CD4-positive, alpha-beta T cell treated with Interleukin-21 for 1 hour (primary cell): ENCODE data around the gene KANSL1.
"Not testable (repeated sequence)": the region's sequence is repeated elsewhere in the genome, so short reads cannot be mapped to it uniquely, and the experiment has no call there.

Experiments used
- DNase-seq: peaks from one replicate; pipeline ENCODE4 v3.0.0-alpha.2; 2020

KANSL1 gene

GRCh38 chr17:46109603-46110189 is 83.5 kb downstream of the KANSL1 start:
- no peak for DNase-seq

GRCh38 chr17:46108550-46109110 is 84.6 kb downstream of the KANSL1 start:
- DNase-seq: no peak

GRCh38 chr17:46108120-46108519 is 85.1 kb downstream of the KANSL1 start:
- DNase-seq: no peak

GRCh38 chr17:46106966-46107644 is 86.1 kb downstream of the KANSL1 start:
- no peak for DNase-seq

- not testable (repeated sequence) for DNase-seq
Measured at GRCh38 chr17:46102806-46103205, 90.4 kb downstream of the KANSL1 start.

GRCh38 chr17:46101785-46102617 is 91.2 kb downstream of the KANSL1 start:
- DNase-seq: not testable (repeated sequence)

GRCh38 chr17:46100590-46100989 is 92.6 kb downstream of the KANSL1 start:
- DNase-seq: no peak

- no peak for DNase-seq
Measured at GRCh38 chr17:46099865-46100264, 93.4 kb downstream of the KANSL1 start.

GRCh38 chr17:46097497-46097896 is 95.7 kb downstream of the KANSL1 start:
- no peak for DNase-seq

- DNase-seq: no peak
Measured at GRCh38 chr17:46092991-46093390, 100.2 kb downstream of the KANSL1 start.

- DNase-seq: no peak
Measured at GRCh38 chr17:46090871-46091270, 102.4 kb downstream of the KANSL1 start.

- no peak for DNase-seq
Measured at GRCh38 chr17:46089389-46089965, 103.8 kb downstream of the KANSL1 start.

GRCh38 chr17:46088595-46088994 is 104.6 kb downstream of the KANSL1 start:
- no peak for DNase-seq

- DNase-seq: not testable (repeated sequence)
Measured at GRCh38 chr17:46087871-46088270, 105.4 kb downstream of the KANSL1 start.

- no peak for DNase-seq
Measured at GRCh38 chr17:46086821-46087220, 106.4 kb downstream of the KANSL1 start.

GRCh38 chr17:46085522-46085921 is 107.7 kb downstream of the KANSL1 start:
- DNase-seq: no peak

- DNase-seq: no peak
Measured at GRCh38 chr17:46082257-46082656, 111.0 kb downstream of the KANSL1 start.

- DNase-seq: no peak
Measured at GRCh38 chr17:46081018-46081320, 112.3 kb downstream of the KANSL1 start.

GRCh38 chr17:46080118-46081017 is 112.9 kb downstream of the KANSL1 start:
- no peak for DNase-seq

GRCh38 chr17:46078675-46079074 is 114.6 kb downstream of the KANSL1 start:
- no peak for DNase-seq

GRCh38 chr17:46074540-46074939 is 118.7 kb downstream of the KANSL1 start:
- no peak for DNase-seq

GRCh38 chr17:46072998-46073397 is 120.2 kb downstream of the KANSL1 start:
- no peak for DNase-seq
